ENCODE data around the gene CLDN9.

The CLDN9 gene

DNA sequence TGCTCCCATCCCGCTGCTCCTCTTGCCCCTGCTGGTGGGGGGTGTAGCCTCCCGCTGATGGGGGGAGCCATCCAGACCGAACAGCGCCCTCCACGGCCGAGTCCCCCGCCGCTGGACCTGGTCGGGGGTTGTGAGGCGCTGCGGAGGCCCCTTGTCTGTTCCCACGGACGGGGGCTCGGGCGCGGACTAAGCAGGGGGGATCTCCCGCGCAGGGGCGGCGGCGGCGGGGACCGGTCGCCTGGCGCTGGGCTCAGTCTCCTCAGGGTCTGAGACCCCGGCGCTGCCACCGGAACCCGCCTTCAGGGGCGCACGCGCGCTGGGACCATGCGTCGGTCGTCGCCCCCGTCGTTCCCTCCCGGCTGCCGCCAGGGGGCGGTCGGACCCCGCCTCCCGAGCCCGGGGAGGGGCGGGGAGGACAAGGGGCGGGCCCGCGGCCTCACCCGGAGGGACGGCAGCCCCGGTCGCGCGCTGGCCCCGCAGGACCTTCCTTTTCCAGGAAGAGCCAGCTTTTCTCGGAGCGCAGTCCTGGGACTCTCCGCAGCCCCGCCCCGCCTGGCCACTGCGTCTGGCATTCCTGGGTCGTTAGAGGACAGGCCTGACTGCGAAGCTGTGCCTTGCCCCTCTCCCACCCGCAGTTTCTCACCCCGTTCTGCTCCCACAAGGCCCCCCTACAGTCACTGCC is 46.5 kb downstream of the CLDN9 start (continued):
- TF ChIP-seq GLIS2 (tag by site-specific recombination; IDR thresholded peaks at IDR 0.05) (peak; percentile 79), ZNF341 (tag by site-specific recombination; IDR thresholded peaks at IDR 0.05; ENCODE audit: low read depth) (peak; percentile 84), OSR2 (tag by site-specific recombination; IDR thresholded peaks at IDR 0.05) (no peak), ZNF768 (tag by site-specific recombination; IDR thresholded peaks at IDR 0.05) (no peak), ZSCAN18 (tag by site-specific recombination; IDR thresholded peaks at IDR 0.05) (no peak; the same call in 1 of the 2 replicates), ZFP3 (tag by site-specific recombination; IDR thresholded peaks at IDR 0.05; ENCODE audit: low read depth) (no peak), TSHZ1 (tag by site-specific recombination; IDR thresholded peaks at IDR 0.05; ENCODE audit: borderline replicate concordance) (no peak), SP3 (tag by site-specific recombination; IDR thresholded peaks at IDR 0.05) (peak; percentile 60), ZNF843 (tag by site-specific recombination; IDR thresholded peaks at IDR 0.05) (0 out of 2 replicates have a peak, but pooled peaks have one; percentile 12), ZNF48 (tag by site-specific recombination; IDR thresholded peaks at IDR 0.05) (no peak), ZNF16 (tag by site-specific recombination; IDR thresholded peaks at IDR 0.05; ENCODE audit: low read depth) (no peak), ZNF677 (tag by site-specific recombination; IDR thresholded peaks at IDR 0.05) (no peak), ZNF221 (tag by site-specific recombination; IDR thresholded peaks at IDR 0.05; ENCODE audit: borderline replicate concordance) (no peak), ZNF24 (tag by site-specific recombination; IDR thresholded peaks at IDR 0.05) (0 out of 2 replicates have a peak, but pooled peaks have one; percentile 17), ZFP69B (tag by site-specific recombination; IDR thresholded peaks at IDR 0.05) (no peak), ZNF423 (tag by site-specific recombination; IDR thresholded peaks at IDR 0.05) (no peak), MYNN (tag by site-specific recombination; IDR thresholded peaks at IDR 0.05; ENCODE audit: borderline replicate concordance) (no peak), ZNF837 (tag by site-specific recombination; IDR thresholded peaks at IDR 0.05) (no peak), ZNF600 (tag by site-specific recombination; IDR thresholded peaks at IDR 0.05) (no peak), OVOL3 (tag by site-specific recombination; IDR thresholded peaks at IDR 0.05) (no peak), ZBTB48 (tag by site-specific recombination; IDR thresholded peaks at IDR 0.05) (no peak), TCF7L2 (IDR thresholded peaks at IDR 0.05; ENCODE audit: borderline replicate concordance, low read depth, low read length) (no peak), ZBTB8A (tag by site-specific recombination; IDR thresholded peaks at IDR 0.05) (peak; percentile 82), ZNF785 (tag by site-specific recombination; IDR thresholded peaks at IDR 0.05) (no peak)
- TF ChIP-seq, protein P1, sequence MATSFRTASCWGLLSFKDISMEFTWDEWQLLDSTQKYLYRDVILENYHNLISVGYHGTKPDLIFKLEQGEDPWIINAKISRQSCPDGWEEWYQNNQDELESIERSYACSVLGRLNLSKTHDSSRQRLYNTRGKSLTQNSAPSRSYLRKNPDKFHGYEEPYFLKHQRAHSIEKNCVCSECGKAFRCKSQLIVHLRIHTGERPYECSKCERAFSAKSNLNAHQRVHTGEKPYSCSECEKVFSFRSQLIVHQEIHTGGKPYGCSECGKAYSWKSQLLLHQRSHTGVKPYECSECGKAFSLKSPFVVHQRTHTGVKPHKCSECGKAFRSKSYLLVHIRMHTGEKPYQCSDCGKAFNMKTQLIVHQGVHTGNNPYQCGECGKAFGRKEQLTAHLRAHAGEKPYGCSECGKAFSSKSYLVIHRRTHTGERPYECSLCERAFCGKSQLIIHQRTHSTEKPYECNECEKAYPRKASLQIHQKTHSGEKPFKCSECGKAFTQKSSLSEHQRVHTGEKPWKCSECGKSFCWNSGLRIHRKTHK (tag by site-specific recombination; IDR thresholded peaks at IDR 0.05), result no peak
- TF ChIP-seq, protein P2, sequence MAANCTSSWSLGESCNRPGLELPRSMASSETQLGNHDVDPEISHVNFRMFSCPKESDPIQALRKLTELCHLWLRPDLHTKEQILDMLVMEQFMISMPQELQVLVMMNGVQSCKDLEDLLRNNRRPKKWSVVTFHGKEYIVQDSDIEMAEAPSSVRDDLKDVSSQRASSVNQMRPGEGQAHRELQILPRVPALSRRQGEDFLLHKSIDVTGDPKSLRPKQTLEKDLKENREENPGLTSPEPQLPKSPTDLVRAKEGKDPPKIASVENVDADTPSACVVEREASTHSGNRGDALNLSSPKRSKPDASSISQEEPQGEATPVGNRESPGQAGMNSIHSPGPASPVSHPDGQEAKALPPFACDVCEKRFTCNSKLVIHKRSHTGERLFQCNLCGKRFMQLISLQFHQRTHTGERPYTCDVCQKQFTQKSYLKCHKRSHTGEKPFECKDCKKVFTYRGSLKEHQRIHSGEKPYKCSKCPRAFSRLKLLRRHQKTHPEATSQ (tag by site-specific recombination; IDR thresholded peaks at IDR 0.05), result no peak
- TF ChIP-seq, protein P3, sequence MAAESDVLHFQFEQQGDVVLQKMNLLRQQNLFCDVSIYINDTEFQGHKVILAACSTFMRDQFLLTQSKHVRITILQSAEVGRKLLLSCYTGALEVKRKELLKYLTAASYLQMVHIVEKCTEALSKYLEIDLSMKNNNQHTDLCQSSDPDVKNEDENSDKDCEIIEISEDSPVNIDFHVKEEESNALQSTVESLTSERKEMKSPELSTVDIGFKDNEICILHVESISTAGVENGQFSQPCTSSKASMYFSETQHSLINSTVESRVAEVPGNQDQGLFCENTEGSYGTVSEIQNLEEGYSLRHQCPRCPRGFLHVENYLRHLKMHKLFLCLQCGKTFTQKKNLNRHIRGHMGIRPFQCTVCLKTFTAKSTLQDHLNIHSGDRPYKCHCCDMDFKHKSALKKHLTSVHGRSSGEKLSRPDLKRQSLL (tag by site-specific recombination; IDR thresholded peaks at IDR 0.05), result peak; percentile 32; the same call in 1 of the 2 replicates
- TF ChIP-seq, protein P4, sequence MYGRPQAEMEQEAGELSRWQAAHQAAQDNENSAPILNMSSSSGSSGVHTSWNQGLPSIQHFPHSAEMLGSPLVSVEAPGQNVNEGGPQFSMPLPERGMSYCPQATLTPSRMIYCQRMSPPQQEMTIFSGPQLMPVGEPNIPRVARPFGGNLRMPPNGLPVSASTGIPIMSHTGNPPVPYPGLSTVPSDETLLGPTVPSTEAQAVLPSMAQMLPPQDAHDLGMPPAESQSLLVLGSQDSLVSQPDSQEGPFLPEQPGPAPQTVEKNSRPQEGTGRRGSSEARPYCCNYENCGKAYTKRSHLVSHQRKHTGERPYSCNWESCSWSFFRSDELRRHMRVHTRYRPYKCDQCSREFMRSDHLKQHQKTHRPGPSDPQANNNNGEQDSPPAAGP (tag by site-specific recombination; IDR thresholded peaks at IDR 0.05), result peak; percentile 30; the same call in 1 of the 2 replicates
- TF ChIP-seq, protein P5, sequence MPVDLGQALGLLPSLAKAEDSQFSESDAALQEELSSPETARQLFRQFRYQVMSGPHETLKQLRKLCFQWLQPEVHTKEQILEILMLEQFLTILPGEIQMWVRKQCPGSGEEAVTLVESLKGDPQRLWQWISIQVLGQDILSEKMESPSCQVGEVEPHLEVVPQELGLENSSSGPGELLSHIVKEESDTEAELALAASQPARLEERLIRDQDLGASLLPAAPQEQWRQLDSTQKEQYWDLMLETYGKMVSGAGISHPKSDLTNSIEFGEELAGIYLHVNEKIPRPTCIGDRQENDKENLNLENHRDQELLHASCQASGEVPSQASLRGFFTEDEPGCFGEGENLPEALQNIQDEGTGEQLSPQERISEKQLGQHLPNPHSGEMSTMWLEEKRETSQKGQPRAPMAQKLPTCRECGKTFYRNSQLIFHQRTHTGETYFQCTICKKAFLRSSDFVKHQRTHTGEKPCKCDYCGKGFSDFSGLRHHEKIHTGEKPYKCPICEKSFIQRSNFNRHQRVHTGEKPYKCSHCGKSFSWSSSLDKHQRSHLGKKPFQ (tag by site-specific recombination; IDR thresholded peaks at IDR 0.05), result no peak

Measured in HEK293 (cell line).